HEK293 (cell line): Measurements from ENCODE around the gene SMARCD2.
A peak's percentile ranks its signal among the peaks of the same experiment; 100 is the strongest.

Source experiments
- CTCF ChIA-PET: fragments of 350-600 bp; formaldehyde crosslinking; extraction: SDS; loops from one replicate; lab custom pipeline; 2021; ENCODE audit warnings: antibody characterized with exemption; lab: Yijun Ruan, JAX
- POLR2A ChIA-PET: fragments of 300-600 bp; formaldehyde crosslinking; extraction: SDS; loops from one replicate; lab custom pipeline; 2020; ENCODE audit warnings: antibody characterized with exemption, inconsistent platforms; lab: Yijun Ruan, JAX
- H3K27ac ChIP-seq: fragments of 200-500 bp; sonication (Bioruptor generic); 2 replicates; pipeline ENCODE4 v1.5.1; 2014; ENCODE audit warnings: low read depth, low read length, control low read depth, inconsistent platforms; ENCODE audit errors: extremely low read depth
- H3K36me3 ChIP-seq, 2 experiments: fragments of 200-500 bp in 1 of 2; sonication (Bioruptor generic) in 1 of 2; 1 replicate in 1 of 2; 2 replicates in 1 of 2; pipeline ENCODE4 v1.5.1; 2014 to 2017; ENCODE audit warnings: inconsistent platforms in 2 of 2, low read length in 2 of 2; ENCODE audit not compliant: control insufficient read depth in 2 of 2, insufficient read depth in 1 of 2
- H3K4me1 ChIP-seq: fragments of 200-500 bp; sonication (Bioruptor generic); 2 replicates; pipeline ENCODE4 v1.5.1; 2014; ENCODE audit warnings: mild to moderate bottlenecking, low read length, inconsistent platforms; ENCODE audit not compliant: control insufficient read depth, insufficient read depth
- H3K4me3 ChIP-seq: 2 replicates; pipeline ENCODE4 v1.5.1; 2011; ENCODE audit warnings: low read depth, mild to moderate bottlenecking, control low read depth, low read length, moderate library complexity
- H3K9me3 ChIP-seq: fragments of 200-500 bp; sonication (Bioruptor generic); 2 replicates; pipeline ENCODE4 v1.5.1; 2014; ENCODE audit warnings: low read depth, low read length, inconsistent platforms; ENCODE audit not compliant: control insufficient read depth, insufficient read depth
- SP3 ChIP-seq: fragments of 450-650 bp; formaldehyde crosslinking; IDR thresholded peaks from 2 replicates; pipeline ENCODE4 v1.5.1; 2016; ENCODE audit warnings: missing biosample characterization, missing genetic modification characterization
- ZBTB21 ChIP-seq: fragments of 450-650 bp; formaldehyde crosslinking; IDR thresholded peaks from 2 replicates; pipeline ENCODE4 v1.5.1; 2017; ENCODE audit warnings: missing biosample characterization, missing genetic modification characterization
- ZBTB48 ChIP-seq: fragments of 450-650 bp; formaldehyde crosslinking; IDR thresholded peaks from 2 replicates; pipeline ENCODE4 v1.5.1; 2016; ENCODE audit warnings: missing biosample characterization, missing genetic modification characterization
- ZNF114 ChIP-seq: fragments of 450-650 bp; formaldehyde crosslinking; IDR thresholded peaks from 2 replicates; pipeline ENCODE4 v1.5.0; 2017; ENCODE audit warnings: missing biosample characterization, missing genetic modification characterization
- ZNF175 ChIP-seq: fragments of 450-650 bp; formaldehyde crosslinking; IDR thresholded peaks from 2 replicates; pipeline ENCODE4 v1.5.1; 2016; ENCODE audit warnings: missing biosample characterization, missing genetic modification characterization
- ZNF2 ChIP-seq: fragments of 450-650 bp; formaldehyde crosslinking; IDR thresholded peaks from 2 replicates; pipeline ENCODE4 v1.5.1; 2016; ENCODE audit warnings: missing biosample characterization, missing genetic modification characterization
- ZNF23 ChIP-seq: fragments of 450-650 bp; formaldehyde crosslinking; IDR thresholded peaks from 2 replicates; pipeline ENCODE4 v1.5.1; 2016; ENCODE audit warnings: missing biosample characterization, missing genetic modification characterization, borderline replicate concordance
- ZNF404 ChIP-seq: fragments of 450-650 bp; formaldehyde crosslinking; IDR thresholded peaks from 2 replicates; pipeline ENCODE4 v1.5.1; 2017; ENCODE audit warnings: missing biosample characterization, missing genetic modification characterization
- ZNF514 ChIP-seq: fragments of 450-650 bp; formaldehyde crosslinking; IDR thresholded peaks from 2 replicates; pipeline ENCODE4 v1.5.1; 2016; ENCODE audit warnings: missing biosample characterization, missing genetic modification characterization
- ZNF530 ChIP-seq: fragments of 450-650 bp; formaldehyde crosslinking; IDR thresholded peaks from 2 replicates; pipeline ENCODE4 v1.5.1; 2016; ENCODE audit warnings: low read depth, missing biosample characterization, missing genetic modification characterization
- ZNF596 ChIP-seq: fragments of 450-650 bp; IDR thresholded peaks from 2 replicates; pipeline ENCODE4 v1.5.0; 2018; ENCODE audit warnings: missing biosample characterization, mild to moderate bottlenecking, missing genetic modification characterization, moderate library complexity
- TF ChIP-seq, protein P1 (sequence below): fragments of 450-650 bp; formaldehyde crosslinking; IDR thresholded peaks from 2 replicates; pipeline ENCODE4 v1.5.1; 2016; ENCODE audit warnings: missing biosample characterization, missing genetic modification characterization
- TF ChIP-seq, protein P2 (sequence below): fragments of 450-650 bp; formaldehyde crosslinking; IDR thresholded peaks from 2 replicates; pipeline ENCODE4 v1.5.1; 2016; ENCODE audit warnings: missing biosample characterization, missing genetic modification characterization
- TF ChIP-seq, protein P3 (sequence below): fragments of 450-650 bp; IDR thresholded peaks from 2 replicates; pipeline ENCODE4 v1.5.1; 2018; ENCODE audit warnings: missing biosample characterization, missing genetic modification characterization
- TF ChIP-seq, protein P4 (sequence below): fragments of 450-650 bp; formaldehyde crosslinking; IDR thresholded peaks from 2 replicates; pipeline ENCODE4 v1.5.1; 2016; ENCODE audit warnings: missing biosample characterization, missing genetic modification characterization

Gene SMARCD2

DNA sequence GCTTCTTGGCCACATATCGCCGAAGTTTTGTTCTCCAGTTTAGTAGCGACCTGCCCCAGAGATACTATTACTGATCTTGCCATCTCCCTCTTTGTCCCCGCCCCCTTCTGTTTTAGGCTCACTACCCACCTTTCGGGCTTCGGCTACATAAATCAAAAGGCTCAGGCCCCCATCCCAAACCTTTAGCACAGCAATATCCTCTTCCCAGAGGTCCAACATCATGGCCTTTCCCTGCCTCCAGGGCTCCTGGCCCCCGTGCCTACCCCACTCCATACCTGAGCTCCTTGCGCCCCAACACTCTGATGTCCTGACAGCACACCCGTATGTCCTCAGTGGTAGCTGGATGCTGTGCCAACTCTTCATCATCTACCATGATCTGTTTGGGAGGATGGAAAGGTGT lies 18.1 kb downstream of the SMARCD2 start:
- no peak for TF ChIP-seq SP3 (tag by site-specific recombination)
- TF ChIP-seq, protein P1, sequence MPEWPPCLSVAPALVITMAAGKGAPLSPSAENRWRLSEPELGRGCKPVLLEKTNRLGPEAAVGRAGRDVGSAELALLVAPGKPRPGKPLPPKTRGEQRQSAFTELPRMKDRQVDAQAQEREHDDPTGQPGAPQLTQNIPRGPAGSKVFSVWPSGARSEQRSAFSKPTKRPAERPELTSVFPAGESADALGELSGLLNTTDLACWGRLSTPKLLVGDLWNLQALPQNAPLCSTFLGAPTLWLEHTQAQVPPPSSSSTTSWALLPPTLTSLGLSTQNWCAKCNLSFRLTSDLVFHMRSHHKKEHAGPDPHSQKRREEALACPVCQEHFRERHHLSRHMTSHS = no peak
- CTCF ChIA-PET = interaction anchor here (0.8 to 3.3 kb wide), 3 partner anchors 9 to 10 kb away, joined by 4 to 18 read pairs (median 4); no protein-coding TSS in a partner anchor
- Histone ChIP-seq H3K36me3 (peaks cover 43 to 78% of the 10 kb centered on the region in 2 experiments), H3K4me3 (no peak overlapping the region), H3K9me3 (no peaks in the 10 kb centered on the region), H3K4me1 (peaks cover 3% of the 10 kb centered on the region; the same call in 1 of the 2 replicates), H3K27ac (no peak overlapping the region)
- POLR2A ChIA-PET = interaction anchor here (0.9 to 1.1 kb wide), 2 partner anchors 21 to 46 kb away, joined by 3 to 4 read pairs; no protein-coding TSS in a partner anchor

DNA sequence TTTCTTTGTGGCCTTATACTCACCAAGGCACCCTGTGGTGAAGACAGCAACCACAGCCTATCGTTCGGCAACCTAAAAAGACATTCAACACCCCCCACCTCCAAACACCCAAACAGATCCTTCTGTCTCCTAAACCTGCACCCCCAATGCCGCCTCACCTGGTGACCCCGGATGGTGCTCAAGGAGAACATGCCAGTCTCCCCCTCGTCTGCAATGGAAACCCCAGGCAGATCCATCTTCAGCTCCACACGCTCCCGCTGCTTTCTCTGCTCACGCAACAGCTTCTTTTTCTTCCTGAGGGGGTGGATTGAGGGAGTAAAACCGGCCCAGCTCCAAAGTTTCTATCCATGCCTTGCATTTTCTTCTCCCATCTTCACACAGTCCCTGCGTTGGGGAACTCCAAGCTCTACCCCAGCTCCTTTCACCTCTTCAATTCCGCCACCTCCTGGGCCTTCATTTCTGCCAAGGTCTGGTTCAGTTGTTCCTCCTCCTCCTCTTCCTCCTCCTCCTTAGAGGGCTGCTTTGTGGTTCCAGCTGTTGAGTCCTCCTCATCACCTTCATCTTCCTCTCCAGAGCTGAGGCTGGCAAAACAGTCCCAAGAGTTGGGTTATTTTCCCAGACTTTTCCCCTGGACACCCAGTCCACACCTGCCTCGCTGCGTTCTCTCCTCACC lies 18.7 kb downstream of the SMARCD2 start:
- H3K4me3 ChIP-seq = no peak overlapping the region
- CTCF ChIA-PET = interaction anchor here (0.7 to 3.3 kb wide), 5 partner anchors 9 to 760 kb away, joined by 3 to 18 read pairs (median 4); no protein-coding TSS in a partner anchor
- peaks cover 3% of the 10 kb centered on the region; the same call in 1 of the 2 replicates for H3K4me1 ChIP-seq
- peaks cover 48 to 78% of the 10 kb centered on the region in 2 experiments for H3K36me3 ChIP-seq
- TF ChIP-seq, protein P2, sequence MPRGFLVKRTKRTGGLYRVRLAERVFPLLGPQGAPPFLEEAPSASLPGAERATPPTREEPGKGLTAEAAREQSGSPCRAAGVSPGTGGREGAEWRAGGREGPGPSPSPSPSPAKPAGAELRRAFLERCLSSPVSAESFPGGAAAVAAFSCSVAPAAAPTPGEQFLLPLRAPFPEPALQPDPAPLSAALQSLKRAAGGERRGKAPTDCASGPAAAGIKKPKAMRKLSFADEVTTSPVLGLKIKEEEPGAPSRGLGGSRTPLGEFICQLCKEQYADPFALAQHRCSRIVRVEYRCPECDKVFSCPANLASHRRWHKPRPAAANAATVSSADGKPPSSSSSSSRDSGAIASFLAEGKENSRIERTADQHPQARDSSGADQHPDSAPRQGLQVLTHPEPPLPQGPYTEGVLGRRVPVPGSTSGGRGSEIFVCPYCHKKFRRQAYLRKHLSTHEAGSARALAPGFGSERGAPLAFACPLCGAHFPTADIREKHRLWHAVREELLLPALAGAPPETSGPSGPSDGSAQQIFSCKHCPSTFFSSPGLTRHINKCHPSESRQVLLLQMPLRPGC (tag by site-specific recombination) = no peak
- TF ChIP-seq, protein P3, sequence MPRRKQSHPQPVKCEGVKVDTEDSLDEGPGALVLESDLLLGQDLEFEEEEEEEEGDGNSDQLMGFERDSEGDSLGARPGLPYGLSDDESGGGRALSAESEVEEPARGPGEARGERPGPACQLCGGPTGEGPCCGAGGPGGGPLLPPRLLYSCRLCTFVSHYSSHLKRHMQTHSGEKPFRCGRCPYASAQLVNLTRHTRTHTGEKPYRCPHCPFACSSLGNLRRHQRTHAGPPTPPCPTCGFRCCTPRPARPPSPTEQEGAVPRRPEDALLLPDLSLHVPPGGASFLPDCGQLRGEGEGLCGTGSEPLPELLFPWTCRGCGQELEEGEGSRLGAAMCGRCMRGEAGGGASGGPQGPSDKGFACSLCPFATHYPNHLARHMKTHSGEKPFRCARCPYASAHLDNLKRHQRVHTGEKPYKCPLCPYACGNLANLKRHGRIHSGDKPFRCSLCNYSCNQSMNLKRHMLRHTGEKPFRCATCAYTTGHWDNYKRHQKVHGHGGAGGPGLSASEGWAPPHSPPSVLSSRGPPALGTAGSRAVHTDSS = peak; percentile 71
- TF ChIP-seq, protein P4, sequence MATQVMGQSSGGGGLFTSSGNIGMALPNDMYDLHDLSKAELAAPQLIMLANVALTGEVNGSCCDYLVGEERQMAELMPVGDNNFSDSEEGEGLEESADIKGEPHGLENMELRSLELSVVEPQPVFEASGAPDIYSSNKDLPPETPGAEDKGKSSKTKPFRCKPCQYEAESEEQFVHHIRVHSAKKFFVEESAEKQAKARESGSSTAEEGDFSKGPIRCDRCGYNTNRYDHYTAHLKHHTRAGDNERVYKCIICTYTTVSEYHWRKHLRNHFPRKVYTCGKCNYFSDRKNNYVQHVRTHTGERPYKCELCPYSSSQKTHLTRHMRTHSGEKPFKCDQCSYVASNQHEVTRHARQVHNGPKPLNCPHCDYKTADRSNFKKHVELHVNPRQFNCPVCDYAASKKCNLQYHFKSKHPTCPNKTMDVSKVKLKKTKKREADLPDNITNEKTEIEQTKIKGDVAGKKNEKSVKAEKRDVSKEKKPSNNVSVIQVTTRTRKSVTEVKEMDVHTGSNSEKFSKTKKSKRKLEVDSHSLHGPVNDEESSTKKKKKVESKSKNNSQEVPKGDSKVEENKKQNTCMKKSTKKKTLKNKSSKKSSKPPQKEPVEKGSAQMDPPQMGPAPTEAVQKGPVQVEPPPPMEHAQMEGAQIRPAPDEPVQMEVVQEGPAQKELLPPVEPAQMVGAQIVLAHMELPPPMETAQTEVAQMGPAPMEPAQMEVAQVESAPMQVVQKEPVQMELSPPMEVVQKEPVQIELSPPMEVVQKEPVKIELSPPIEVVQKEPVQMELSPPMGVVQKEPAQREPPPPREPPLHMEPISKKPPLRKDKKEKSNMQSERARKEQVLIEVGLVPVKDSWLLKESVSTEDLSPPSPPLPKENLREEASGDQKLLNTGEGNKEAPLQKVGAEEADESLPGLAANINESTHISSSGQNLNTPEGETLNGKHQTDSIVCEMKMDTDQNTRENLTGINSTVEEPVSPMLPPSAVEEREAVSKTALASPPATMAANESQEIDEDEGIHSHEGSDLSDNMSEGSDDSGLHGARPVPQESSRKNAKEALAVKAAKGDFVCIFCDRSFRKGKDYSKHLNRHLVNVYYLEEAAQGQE = no peak
- TF ChIP-seq ZNF596 (tag by site-specific recombination) = no peak
- TF ChIP-seq SP3 (tag by site-specific recombination) = no peak
- no peak for TF ChIP-seq ZNF23 (tag by site-specific recombination)
- no peak for TF ChIP-seq ZBTB48 (tag by site-specific recombination)
- no peak for TF ChIP-seq ZNF530 (tag by site-specific recombination)
- TF ChIP-seq ZNF2 (tag by site-specific recombination) = no peak
- no peak overlapping the region for H3K27ac ChIP-seq
- POLR2A ChIA-PET = interaction anchor here (0.7 to 0.9 kb wide), 2 partner anchors 37 to 46 kb away, joined by 3 to 4 read pairs; no protein-coding TSS in a partner anchor
- no peaks in the 10 kb centered on the region for H3K9me3 ChIP-seq

DNA sequence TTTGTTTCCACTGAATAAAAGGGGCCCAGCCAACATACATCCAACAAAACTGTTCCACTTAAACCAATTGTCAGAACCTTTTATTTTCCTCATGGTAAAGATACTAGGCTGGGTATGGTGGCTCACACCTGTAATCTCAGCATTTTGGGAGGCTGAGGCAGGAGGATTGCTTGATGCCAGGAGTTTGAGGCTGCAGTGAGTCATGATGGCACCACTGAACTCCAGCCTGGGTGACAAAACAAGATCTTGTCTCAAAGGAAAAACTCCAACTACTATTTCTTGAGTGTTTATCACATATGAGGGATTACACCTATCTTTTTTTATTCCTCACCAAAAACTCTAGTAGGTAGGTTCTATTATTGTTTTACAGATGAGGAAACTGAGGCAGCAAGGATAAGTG lies 19.9 kb downstream of the SMARCD2 start:
- ChIA-PET CTCF (interaction anchor here (2.0 to 3.3 kb wide), 2 partner anchors 12 kb away, joined by 9 to 18 read pairs; no protein-coding TSS in a partner anchor), POLR2A (interaction anchor here (0.6 to 1.4 kb wide), 2 partner anchors 49 to 392 kb away, joined by 5 to 12 read pairs; partner anchors contain the start of genes CCDC47 and DDX42)
- Histone ChIP-seq H3K4me1 (peaks cover 3% of the 10 kb centered on the region; the same call in 1 of the 2 replicates), H3K27ac (no peak overlapping the region), H3K36me3 (peaks cover 60 to 85% of the 10 kb centered on the region in 2 experiments), H3K4me3 (no peak overlapping the region), H3K9me3 (no peaks in the 10 kb centered on the region)
- TF ChIP-seq ZNF23 (tag by site-specific recombination) (no peak), ZNF175 (no peak), ZBTB21 (tag by site-specific recombination) (no peak), ZNF404 (tag by site-specific recombination) (no peak), ZNF114 (tag by site-specific recombination) (no peak), ZNF514 (tag by site-specific recombination) (no peak)
